ENCODE measurements around the gene PADI3. TPM values are rescaled to one million over a fixed set of nuclear protein-coding genes. Genes with fewer than 3 reads are reported as not detected.
A peak's percentile ranks its signal among the peaks of the same experiment; 100 is the strongest.

Gene PADI3
- total RNA-seq, 1 donor from 2014 or later, result not detected

DNA sequence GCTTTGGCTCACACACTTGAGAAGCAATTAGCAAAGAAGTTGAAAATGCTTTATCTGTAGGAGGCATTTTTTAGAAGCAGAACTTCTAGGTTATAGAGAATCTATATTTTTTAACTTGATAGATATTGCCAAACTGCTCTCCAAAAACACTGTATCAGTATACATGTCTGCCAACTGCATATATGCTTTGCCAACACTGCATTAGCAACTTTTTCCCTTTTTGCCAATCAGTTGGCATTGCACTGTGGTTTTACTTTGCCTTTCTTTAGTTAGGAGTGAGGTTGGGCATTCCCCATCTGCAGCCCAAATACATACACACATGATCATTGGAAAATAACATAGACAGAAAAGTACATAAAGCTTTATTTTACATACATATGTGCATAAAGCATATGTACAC, 15.0 kb downstream of the PADI3 start:
- no peak for DNase-seq (ENCODE audit: low spot score)
- intact Hi-C loops (cut with DNase I), result no loop called here

DNA sequence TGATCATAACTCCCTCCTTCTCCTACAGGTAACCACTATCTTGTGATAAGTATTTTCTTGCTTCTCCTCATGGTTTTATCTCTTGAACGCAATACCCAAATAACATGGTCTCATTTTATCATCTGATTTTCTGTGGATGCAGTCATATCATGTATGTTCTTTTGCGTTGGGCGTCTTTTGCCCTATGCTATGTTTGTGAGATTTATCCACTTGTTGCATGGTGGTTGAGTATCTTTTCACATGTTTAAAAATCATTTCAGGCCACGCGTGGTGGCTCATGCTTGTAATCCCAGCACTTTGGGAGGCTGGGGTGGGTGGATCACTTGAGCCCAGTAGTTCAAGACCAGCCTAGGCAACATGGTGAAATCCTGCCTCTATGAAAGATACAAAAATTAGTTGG, 15.6 kb downstream of the PADI3 start:
- intact Hi-C loops (cut with DNase I), result no loop called here
- DNase-seq (ENCODE audit: low spot score), result no peak

DNA sequence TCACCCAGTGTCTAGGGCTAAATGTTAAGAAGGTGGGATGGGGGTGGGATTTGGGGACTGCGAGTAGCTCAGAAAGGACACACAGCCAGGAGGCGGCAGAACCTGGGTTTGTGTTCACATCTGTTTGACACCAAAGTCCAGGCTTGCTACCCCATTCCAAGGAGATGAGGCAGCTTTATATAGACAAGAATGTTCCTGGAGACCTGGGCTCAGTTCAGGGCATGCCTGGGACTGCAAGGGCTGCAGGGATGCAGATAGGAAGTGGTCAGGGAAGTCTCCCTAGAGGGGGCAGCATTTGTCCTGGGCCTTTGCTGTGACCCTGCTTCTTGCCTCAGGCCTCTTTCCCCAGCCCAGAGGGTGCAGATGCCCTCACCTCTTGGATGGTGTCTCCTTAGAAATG, 16.3 kb downstream of the PADI3 start:
- DNase-seq (ENCODE audit: low spot score), result no peak
- intact Hi-C loops (cut with DNase I), result no loop called here

DNA sequence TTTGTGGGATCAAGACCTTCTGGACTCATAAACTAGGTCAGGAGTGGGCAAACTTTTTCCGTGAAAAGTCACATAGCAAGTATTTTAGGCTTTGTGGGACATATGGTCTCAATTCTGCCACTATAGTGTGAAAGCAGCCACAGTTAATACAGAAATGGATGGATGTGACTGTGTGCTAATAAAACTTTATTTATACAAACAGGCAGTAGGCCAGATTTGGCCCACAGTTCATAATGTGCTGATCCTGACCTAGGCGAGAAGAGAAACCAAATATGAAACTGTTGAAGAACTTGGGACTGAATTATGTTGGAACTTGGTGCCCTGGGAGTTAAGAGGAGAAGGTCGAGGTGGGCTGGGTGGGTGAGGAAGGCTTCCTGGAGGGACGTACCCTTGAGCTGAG, 17.1 kb downstream of the PADI3 start:
- DNase-seq (ENCODE audit: low spot score), result no peak
- intact Hi-C loops (cut with DNase I), result no loop called here

DNA sequence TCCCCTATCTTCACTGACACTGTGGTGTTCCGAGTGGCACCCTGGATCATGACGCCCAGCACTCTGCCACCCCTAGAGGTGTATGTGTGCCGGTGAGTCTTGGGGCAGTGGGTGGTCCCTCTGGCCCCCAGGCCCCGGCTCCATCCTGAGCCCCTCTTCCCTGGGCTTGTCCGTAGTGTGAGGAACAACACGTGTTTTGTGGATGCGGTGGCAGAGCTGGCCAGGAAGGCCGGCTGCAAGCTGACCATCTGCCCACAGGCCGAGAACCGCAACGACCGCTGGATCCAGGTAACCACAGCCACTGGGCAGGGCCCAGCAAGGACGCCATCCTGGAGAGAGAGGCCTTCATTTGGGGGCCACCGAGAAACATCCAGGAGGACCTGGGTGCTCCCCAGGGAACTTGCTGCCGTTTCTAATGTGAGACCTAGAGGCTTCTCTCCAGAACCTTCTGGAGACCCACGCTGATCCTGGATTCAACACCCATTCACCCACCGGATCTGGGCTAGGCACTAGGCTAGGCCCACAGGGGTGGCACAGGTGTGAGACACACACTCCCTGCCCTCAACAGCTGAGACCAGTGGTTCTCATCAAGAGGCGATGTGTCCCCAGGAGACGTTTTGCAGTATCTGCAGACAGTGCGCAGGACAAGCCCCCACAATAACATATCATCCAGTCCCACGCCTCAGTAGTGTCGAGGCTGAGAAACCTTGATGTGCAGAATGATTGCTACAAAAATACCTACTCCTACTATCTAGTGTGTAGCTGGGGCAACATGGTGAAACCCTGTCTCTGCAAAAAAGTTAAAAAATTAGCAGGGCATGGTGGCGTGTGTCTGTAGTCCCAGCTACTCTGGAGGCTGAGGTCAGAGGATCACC, 22.2 kb downstream of the PADI3 start:
- intact Hi-C loops (cut with DNase I), result no loop called here
- DNase-seq (ENCODE audit: low spot score), result peak; percentile 43

DNA sequence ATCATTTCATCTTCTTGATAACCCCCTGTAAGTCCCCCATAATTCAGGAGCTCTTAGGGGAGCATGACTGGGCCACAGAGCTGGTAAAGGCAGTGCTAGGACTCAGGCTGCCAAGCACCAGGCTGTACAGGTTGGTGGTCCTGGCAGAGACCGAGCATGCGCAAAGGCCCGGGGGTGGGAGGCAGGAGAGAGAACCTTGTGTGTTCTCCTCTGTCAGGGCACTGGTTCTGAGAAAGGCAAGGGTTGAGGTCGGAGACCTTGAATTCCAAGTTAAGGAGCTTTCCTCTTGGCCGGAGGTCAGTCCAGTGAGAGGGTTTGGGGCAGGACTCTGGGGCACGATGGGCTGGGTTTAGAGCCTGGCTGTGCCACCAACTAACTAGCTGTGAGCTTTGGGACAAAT, 23.2 kb downstream of the PADI3 start:
- intact Hi-C loops (cut with DNase I), result no loop called here

DNA sequence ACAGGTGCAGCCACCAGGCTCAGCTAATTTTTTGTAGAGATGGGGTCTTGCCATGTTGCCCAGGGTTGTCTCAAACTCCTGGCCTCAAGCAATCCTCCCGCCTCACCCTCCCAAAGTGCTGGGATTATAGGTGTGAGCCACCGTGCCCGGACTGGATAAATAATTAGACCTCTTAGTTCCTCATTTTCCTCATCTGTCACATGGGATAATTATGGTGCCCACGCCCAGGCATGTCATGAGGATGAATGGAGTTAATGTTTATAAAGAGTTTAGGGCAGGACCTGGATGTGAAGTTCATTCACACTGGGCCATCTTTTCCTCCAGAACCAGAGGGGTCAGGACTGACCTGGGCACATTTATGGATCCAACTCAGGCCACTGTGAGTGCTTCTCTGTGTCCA, 23.7 kb downstream of the PADI3 start:
- intact Hi-C loops (cut with DNase I), result no loop called here
- peak; percentile 4 for DNase-seq (ENCODE audit: low spot score)

More for the DNA sequence above, 23.2 kb downstream of the PADI3 start:
- DNase-seq (ENCODE audit: low spot score), result no peak

DNA sequence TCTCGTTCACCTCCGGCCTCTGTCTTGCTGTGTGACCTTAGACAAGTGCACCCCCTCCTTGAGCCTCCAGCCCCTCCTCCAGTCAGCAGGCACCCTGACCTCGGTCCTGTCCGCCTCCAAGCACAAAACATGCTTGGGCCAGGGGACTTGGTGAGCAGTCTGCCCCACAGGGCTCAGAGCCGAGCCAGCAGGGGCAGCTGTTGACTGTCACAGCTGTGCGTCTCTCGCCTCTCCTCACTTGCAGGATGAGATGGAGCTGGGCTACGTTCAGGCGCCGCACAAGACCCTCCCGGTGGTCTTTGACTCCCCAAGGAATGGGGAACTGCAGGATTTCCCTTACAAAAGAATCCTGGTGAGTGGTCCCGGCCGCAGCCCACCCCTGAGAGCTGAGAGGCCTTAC, 24.2 kb downstream of the PADI3 start:
- intact Hi-C loops (cut with DNase I), result no loop called here
- peak; percentile 63 for DNase-seq (ENCODE audit: low spot score)

DNA sequence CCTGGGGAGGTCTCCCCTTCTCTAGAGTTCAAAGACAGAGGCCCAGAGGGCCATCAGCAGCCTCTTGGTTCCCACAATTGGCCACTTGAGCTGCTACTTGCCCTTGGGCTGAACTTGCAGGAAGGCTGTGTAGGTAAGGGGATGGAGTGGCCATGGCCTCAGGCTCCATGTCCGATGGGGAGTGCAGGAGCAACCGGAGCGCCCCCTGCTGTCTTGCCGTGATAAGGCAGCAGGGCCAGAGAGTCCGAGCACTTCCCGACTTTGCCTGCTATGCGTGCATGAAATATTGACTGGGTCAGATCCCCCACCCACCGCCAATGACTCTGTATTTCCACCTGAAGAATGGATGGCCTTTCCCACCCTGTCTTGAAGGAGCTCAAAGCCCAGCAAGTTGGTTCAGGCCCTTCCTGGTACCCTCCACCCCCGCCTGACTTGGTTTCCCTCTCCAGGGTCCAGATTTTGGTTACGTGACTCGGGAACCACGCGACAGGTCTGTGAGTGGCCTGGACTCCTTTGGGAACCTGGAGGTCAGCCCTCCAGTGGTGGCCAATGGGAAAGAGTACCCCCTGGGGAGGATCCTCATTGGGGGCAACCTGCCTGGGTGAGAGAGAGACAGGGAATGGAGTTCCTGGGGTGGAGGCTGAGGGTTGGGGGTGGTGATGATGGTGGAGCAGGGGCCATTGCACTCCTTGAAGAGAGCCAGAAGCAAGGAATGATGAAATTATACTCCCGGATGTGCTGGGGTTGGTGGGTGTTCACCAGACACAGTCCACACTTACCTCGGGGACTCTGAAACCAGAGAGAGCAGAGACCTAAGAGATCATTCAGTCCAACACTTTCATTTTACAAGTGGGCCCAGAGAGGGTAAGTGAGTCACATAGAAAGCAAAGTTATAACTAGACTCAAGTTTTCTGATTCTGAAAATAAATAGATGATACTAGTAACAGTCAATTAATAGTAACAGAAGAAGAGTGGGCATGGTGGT, 25.6 kb downstream of the PADI3 start:
- DNase-seq (ENCODE audit: low spot score), result peak; percentile 81
- intact Hi-C loops (cut with DNase I), result no loop called here

DNA sequence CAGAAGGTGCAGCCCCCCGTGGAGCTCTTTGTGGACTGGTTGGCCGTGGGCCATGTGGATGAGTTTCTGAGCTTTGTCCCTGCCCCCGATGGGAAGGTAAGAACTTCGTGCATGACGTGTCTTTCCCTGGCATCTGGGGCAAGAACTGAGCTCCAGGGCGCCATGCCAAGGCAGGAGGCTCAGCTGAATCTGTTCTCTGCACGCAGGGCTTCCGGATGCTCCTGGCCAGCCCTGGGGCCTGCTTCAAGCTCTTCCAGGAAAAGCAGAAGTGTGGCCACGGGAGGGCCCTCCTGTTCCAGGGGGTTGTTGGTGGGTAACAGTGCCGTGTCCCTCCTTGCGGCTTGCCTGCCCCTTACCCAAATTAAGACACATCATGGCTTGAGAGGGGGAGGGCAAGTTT, 27.7 kb downstream of the PADI3 start:
- DNase-seq (ENCODE audit: low spot score), result peak; percentile 87
- intact Hi-C loops (cut with DNase I), result no loop called here

DNA sequence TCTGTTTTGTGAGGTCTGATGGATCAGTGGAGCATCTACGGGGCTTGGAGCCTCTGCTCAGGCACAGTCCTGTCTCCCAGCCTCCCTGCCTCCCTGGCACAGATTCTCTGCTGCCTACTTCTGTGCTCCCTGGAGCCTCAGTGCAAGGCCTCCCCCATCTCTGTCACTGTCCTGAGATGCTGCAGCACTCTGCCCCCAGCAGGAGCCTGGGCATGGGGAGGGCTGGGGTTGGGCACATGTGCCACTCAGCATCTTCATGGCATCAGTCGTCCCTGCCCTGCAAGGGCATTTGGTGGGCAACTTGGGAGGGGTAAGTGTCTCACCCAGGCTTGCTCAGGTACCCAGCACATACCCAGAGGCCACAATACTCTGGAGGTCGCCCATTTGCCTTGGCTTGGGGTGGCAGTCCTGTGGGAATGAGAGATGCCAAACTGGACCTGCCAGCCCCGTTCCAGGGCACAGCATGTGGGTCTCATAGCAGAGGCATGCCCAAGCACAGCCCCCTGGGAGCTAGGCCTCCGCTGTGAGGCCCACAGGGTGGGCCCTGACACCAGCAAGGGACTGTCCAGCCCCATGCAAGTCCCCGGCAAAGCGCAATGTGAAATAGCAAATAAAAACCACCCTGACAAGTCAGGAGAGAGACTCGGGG, 28.7 kb downstream of the PADI3 start:
- intact Hi-C loops (cut with DNase I), result no loop called here
- no peak for DNase-seq (ENCODE audit: low spot score)

DNA sequence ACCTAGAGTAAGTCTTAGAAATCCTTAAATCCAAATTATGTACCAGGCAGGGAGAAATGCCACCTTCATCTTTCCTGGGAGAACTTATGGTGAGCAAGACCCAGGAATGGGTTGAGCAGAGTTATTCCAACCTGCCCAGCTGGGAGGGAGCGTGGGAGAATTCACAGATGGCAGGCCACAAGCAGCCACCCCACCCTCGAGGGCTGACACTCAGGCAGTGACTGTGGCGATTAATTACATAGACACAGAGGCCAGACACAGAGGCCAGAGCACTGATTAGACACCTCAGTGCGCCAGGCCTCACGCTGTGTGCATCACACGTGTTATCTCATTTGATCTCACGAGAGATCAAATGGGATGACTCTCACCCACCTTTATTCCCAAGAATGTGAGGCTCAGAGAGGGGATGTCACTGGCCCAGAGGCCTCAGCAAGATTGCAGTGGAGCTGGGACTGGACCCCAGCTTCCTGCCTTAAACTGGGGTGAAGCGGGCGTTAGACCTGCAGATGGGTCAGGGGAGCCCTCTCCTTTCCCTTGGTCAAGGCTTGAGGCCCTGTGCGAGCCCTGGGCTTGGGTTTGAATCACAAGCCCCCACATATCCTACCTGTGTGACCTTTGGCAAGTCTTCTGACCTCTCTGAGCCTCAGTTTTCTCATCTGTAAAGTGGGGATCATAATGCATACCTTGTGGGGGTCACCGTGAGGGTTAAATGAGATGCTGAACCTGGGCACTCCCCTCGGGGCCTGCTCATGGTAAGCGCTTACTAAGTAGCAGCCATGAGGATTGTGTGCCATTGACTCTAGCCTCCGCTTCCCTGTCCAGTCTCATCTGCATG, 30.3 kb downstream of the PADI3 start:
- DNase-seq (ENCODE audit: low spot score), result no peak
- intact Hi-C loops (cut with DNase I), result no loop called here

DNA sequence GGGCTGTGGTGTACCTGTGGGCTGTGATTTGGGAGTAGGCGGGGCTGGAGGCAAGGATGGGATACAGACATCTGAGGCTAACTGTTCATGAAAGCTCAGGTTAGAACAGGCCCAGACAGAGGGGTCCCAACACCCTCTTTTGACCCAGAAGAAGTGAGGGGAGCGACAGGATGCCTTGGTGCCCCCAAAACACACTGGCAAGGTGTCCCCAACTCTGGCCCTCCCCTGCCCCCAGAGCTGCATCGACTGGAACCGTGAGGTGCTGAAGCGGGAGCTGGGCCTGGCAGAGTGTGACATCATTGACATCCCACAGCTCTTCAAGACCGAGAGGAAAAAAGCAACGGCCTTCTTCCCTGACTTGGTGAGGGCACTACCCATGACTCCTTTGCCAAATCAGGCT, 31.5 kb downstream of the PADI3 start:
- no peak for DNase-seq (ENCODE audit: low spot score)
- intact Hi-C loops (cut with DNase I), result no loop called here

DNA sequence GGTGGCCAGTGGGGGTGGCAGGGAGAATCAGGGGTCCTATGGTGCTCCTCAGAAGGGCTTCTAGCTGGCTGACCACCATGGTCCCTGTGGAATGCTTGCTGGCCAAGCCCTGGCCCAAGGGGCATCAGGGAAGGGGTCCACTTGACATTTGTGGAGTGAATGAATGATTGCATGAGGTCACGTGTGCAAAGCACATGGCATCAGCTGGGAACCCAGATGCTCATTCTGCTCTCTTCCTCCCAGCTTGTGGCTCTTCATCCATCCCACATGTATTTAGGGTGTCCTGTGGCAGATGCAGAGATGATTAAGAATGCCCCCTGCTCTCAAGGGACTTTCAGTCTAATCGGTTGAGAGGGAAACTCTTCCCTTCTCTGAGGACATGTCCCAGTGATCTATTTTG, 32.0 kb downstream of the PADI3 start:
- DNase-seq (ENCODE audit: low spot score), result no peak
- intact Hi-C loops (cut with DNase I), result no loop called here

DNA sequence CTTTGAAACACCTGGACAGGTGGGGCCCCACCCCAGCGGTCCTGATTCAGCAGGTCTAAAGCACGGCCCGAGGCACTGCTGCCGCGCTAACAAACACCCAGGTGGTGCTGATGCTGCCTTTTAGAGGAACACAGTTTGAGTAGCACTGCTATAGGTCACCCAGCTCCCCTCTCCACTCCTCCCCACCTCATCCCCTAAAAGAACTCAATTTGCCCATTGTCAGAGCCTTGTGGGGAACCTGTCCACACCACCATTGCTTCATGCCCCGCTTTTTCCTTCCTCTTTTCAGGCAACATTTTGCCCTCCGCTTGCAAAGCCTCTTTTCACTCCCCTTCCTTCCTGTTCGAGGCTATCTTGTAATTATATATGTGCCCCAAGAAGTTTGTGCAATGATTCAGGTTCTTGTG, 32.9 kb downstream of the PADI3 start:
- intact Hi-C loops (cut with DNase I), result no loop called here
- peak; percentile 79 for DNase-seq (ENCODE audit: low spot score)

DNA sequence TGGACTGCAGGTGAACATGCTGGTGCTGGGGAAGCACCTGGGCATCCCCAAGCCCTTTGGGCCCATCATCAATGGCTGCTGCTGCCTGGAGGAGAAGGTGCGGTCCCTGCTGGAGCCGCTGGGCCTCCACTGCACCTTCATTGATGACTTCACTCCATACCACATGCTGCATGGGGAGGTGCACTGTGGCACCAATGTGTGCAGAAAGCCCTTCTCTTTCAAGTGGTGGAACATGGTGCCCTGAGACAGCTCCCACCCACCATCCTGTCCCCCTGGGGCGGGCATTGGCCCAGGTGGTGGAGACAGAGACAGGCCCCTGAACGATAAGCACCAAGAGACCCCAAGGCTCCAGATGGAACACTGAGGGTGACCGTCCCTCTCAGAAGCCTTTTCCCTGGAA, 33.9 kb downstream of the PADI3 start:
- intact Hi-C loops (cut with DNase I), result no loop called here
- no peak for DNase-seq (ENCODE audit: low spot score)

DNA sequence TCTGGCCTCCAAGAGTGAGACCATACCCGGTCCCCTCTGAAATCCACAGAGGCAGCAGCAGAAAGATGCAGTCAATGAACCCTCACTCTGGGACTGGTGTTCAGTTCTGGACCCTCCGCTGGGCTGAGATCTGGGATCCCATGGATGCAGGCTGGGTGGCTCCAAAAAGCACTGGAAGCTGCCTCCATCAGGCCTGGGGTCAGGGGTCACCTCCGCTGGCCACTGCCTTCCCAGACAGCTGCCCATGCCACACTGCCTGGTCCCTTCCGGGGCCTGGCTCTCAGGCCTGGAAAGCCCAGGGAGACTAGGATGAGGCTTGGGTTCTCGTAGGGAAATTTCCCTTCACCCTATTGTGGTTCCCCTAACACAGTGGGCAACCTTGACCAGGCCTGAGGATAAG, 37.7 kb downstream of the PADI3 start:
- DNase-seq (ENCODE audit: low spot score), result no peak
- intact Hi-C loops (cut with DNase I), result no loop called here

DNA sequence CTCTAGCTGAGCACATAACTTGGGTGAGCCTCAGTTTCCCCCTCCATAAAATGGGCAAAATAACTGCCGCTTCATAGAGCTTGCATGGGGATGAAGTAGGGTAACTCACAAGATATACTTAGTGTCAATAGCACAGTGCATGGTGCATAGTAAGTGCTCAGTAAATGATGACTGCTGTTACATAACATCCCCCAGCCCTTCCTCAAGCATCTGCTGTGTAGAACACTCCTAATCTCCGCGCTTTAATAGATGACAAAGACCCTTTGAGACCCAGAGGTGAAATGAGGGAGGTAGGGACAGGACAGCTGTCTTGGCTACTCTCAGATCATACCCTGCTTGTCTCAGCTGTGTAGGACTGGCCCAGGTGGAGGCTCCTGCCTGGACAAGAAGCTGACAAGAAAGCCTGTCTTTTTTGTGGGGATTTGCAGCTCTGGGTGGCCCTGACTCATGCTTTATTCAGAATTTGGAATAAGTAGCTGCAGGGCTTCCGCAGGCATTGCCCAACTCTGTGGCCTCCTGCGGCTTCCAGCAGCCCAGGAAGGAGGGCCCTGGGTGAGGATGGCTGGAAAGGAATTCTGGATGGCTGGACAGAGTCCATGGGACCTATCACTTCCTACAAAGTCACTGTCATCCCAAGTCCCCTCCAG, 38.4 kb downstream of the PADI3 start:
- intact Hi-C loops (cut with DNase I), result no loop called here
- DNase-seq (ENCODE audit: low spot score), result no peak

DNA sequence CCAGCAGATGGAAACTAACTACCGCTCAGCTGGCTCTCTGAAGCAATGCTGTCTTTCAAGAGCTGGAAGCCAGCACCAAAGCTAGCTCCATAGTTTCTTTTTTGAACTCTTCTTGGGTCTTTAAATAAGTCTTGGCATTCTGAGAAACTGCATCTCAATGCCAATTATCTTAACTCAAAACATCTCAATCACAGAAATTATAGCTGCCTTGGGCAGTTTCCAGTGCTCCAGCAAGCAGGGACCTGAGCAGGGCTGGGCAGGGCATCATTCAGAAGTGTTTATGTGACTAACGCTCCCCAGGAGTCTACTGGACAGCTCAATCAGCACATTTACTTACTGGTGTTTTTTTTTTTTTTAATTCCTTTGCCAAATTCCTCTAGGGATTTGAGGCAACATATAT, 40.8 kb downstream of the PADI3 start:
- no peak for DNase-seq (ENCODE audit: low spot score)
- intact Hi-C loops (cut with DNase I), result no loop called here
